Measurements from ENCODE around the gene FN3K. TPM values are rescaled to one million over a fixed set of nuclear protein-coding genes. Genes with fewer than 3 reads are reported as not detected.
"Not testable (repeated sequence)": the region's sequence is repeated elsewhere in the genome, so short reads cannot be mapped to it uniquely, and the experiment has no call there.

Gene FN3K
- total RNA-seq, 1 donor from 2014 or later, result 5.9 TPM

DNA sequence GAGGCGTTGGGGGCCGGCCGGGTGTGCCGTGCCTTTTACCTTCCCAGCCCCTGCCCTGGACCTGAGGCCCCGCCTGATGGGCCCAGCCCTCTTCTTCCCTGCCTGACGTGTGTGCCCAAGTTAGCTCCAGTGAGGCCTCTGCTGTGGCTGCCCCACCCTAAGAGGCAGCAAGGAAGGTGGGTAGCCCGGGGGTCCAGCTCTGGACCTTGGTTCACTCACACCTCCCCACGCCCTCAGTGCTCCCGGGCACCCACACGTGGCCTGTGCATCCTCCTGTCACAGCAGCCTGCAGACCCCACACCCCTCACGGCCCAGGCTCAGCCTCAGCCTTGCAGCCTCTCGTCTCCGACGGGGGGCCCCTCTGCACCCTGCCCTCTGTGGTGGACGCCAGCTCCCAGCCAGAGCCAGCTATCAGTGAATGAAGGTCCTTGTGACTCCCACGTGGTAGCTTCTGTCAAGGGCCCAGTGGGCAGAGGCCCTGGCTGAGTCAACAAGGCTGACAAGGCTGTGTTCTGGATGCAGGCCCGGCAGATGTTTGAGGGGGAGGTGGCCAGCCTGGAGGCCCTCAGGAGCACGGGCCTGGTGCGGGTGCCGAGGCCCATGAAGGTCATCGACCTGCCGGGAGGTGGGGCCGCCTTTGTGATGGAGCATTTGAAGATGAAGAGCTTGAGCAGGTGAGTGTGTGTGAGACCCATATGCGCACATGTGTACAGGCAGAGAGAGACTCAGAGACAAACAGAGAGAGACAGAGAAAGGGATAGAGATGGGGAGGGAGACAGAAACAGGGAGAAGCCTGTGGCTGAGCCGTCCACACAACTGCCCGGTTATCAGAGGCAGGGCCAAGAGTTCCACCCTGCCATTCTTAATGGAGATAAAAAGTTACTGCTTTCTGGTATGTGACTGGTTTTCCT lies 2.8 kb downstream of the FN3K start:
- Histone ChIP-seq H3K9me3 (no peaks in the 10 kb centered on the region), H3K27ac (peak overlapping the region; percentile 56), H3K36me3 (peaks cover 0 to 34% of the 10 kb centered on the region in 2 donors), H3K27me3 (no peaks in the 10 kb centered on the region), H3K4me1 (peaks cover 30% of the 10 kb centered on the region), H3K4me3 (no peak overlapping the region)
- TF ChIP-seq POLR2A (IDR thresholded peaks at IDR 0.05) (no peak), POLR2AphosphoS5 (IDR thresholded peaks at IDR 0.05; ENCODE audit: insufficient read depth in 1 of 2, low read depth in 1 of 2) (no peak)
- TF ChIP-seq, protein P1, sequence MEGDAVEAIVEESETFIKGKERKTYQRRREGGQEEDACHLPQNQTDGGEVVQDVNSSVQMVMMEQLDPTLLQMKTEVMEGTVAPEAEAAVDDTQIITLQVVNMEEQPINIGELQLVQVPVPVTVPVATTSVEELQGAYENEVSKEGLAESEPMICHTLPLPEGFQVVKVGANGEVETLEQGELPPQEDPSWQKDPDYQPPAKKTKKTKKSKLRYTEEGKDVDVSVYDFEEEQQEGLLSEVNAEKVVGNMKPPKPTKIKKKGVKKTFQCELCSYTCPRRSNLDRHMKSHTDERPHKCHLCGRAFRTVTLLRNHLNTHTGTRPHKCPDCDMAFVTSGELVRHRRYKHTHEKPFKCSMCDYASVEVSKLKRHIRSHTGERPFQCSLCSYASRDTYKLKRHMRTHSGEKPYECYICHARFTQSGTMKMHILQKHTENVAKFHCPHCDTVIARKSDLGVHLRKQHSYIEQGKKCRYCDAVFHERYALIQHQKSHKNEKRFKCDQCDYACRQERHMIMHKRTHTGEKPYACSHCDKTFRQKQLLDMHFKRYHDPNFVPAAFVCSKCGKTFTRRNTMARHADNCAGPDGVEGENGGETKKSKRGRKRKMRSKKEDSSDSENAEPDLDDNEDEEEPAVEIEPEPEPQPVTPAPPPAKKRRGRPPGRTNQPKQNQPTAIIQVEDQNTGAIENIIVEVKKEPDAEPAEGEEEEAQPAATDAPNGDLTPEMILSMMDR (IDR thresholded peaks at IDR 0.05), result no peak
- intact Hi-C loops (cut with DNase I), result no loop called here
- no peak for DNase-seq (ENCODE audit: extremely low spot score in 2 of 2)

DNA sequence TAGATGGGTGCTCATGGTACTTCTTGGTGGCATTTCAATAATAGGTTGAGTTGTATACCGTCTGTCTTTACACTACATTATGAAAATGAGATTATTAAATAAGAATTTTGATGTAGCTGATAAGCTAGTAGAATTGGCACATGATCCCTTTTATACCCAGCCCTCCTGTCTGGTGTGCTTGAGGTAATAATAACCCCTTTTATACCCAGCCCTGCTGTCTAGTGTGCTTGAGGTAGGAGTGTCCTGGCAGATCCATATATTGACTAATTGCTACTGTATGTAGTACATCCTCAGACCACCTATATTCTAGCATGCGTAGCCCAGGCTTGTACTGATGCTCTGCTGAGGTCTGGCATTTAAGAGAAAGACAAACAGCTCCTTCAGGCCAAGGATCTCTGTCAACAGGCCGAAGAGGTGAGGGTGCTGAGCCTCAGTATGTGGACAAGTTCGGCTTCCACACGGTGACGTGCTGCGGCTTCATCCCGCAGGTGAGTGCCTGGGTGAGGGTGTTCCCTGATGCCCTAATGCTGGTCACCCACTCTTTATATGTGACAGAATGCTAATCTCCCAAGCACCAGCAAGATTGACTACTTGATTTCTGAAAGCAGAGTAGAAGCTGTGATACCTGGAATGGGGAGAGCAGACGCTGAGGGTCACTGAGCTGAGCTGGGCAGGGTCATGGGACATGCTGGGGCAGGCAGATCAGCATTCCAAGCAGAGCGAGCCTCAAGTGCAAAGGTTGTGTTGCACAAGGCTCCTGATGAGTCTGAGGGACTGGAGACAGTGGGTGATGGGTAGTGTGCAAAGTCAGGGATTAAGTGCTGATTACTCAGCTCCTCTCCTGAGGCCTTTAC lies 5.7 kb downstream of the FN3K start:
- H3K27ac ChIP-seq, result no peak overlapping the region
- TF ChIP-seq, protein P1 (IDR thresholded peaks at IDR 0.05), result no peak
- TF ChIP-seq POLR2AphosphoS5 (IDR thresholded peaks at IDR 0.05; ENCODE audit: insufficient read depth in 1 of 2, low read depth in 1 of 2) (no peak), POLR2A (IDR thresholded peaks at IDR 0.05) (no peak)
- no peaks in the 10 kb centered on the region for H3K27me3 ChIP-seq
- no peak overlapping the region for H3K4me3 ChIP-seq
- H3K4me1 ChIP-seq, result peaks cover 15% of the 10 kb centered on the region
- peaks cover 0 to 34% of the 10 kb centered on the region in 2 donors for H3K36me3 ChIP-seq
- DNase-seq (ENCODE audit: extremely low spot score in 2 of 2), result no peak
- no peaks in the 10 kb centered on the region for H3K9me3 ChIP-seq
- intact Hi-C loops (cut with DNase I), result loop anchor here (5.0 kb wide), 1 partner anchor 89 kb away; no protein-coding TSS in a partner anchor

DNA sequence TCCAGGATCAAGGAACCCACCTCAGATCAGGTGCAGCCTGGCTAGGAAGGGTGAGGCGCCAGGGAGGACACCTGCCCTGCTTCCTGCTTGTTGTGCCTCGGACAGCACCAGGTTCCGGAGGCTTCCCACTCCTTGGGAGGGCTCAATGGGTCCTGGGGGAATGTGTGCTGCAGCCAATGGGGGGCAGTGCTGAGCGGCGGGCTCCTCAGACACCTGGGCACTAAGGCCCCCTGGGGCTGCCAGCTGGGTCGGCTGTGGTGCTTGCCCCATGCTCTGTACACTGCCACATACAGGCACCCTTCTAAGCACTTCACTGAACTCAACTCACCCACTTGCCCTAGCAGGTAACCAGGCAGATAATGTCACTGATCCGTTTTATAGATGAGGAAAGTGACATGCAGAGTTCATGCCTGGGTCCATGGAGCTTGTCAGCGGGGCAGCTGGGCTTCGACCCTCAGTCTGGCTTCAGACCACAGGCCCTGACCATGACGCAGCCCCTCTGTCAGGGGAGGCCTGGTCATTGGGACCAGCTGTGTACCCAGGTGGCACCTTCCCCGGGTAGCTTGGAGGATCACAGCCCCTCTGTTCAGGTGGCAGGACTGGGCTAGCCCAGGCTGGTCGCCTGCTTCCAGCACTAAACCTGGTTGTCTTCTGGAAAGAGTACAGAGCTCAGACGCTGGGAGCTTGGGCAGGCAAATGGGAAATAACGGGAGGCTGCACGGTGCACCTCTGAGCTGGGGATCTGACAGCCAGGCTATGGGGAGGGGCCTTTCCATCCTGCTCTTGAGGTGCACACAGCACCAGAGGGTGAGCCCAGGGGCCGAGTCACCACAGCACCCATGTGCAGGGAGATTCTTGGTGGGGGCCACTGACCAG lies 8.2 kb downstream of the FN3K start:
- H3K4me1 ChIP-seq, result no peaks in the 10 kb centered on the region
- peaks cover 0 to 34% of the 10 kb centered on the region in 2 donors for H3K36me3 ChIP-seq
- H3K27me3 ChIP-seq, result no peaks in the 10 kb centered on the region
- H3K9me3 ChIP-seq, result no peaks in the 10 kb centered on the region
- H3K27ac ChIP-seq, result no peak overlapping the region
- no peak overlapping the region for H3K4me3 ChIP-seq
- intact Hi-C loops (cut with DNase I), result loop anchor here (5.0 kb wide), 1 partner anchor 91 kb away; no protein-coding TSS in a partner anchor
- no peak for DNase-seq (ENCODE audit: extremely low spot score in 2 of 2)
- TF ChIP-seq, protein P1 (IDR thresholded peaks at IDR 0.05), result no peak
- no peak for TF ChIP-seq POLR2A (IDR thresholded peaks at IDR 0.05)

DNA sequence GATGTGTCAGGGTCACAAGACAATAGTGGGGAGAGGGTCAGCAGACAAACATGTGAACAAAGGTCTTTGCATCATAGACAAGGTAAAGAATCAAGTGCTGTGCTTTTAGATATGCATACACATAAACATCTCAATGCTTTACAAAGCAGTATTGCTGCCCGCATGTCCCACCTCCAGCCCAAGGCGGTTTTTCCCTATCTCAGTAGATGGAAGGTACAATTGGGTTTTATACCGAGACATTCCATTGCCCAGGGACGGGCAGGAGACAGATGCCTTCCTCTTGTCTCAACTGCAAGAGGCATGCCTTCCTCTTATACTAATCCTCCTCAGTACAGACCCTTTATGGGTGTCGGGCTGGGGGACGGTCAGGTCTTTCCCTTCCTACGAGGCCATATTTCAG lies 9.3 kb downstream of the FN3K start:
- H3K4me1 ChIP-seq; H3K9me3 ChIP-seq; H3K4me3 ChIP-seq; DNase-seq (ENCODE audit: extremely low spot score in 2 of 2); H3K27ac ChIP-seq; H3K27me3 ChIP-seq: not testable (repeated sequence)
- intact Hi-C loops (cut with DNase I), result loop anchor here (5.0 kb wide), 1 partner anchor 92 kb away; no protein-coding TSS in a partner anchor
- H3K36me3 ChIP-seq, result peaks cover 0 to 33% of the 10 kb centered on the region in 2 donors

DNA sequence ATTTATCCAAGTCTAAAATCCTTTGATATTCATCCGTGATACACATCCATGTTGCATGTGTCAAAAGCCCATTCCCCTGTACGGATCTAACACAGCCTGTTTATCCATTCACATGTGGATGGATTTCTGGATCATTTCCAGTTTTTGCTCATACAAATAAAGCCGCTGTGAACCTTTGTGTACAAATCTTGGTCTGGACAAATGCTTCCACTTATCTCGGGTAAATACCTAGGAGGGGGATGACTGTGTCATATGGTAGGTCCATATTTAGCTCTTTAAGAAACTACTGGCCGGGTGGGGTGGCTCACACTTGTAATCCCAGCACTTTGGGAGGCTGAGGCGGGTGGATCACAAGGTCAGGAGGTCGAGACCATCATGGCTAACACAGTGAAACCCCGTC lies 10.1 kb downstream of the FN3K start:
- H3K4me3 ChIP-seq, result no peak overlapping the region
- H3K27me3 ChIP-seq, result no peaks in the 10 kb centered on the region
- H3K9me3 ChIP-seq, result no peaks in the 10 kb centered on the region
- no peaks in the 10 kb centered on the region for H3K4me1 ChIP-seq
- no peak overlapping the region for H3K27ac ChIP-seq
- intact Hi-C loops (cut with DNase I), result no loop called here
- TF ChIP-seq POLR2A (IDR thresholded peaks at IDR 0.05) (no peak), POLR2AphosphoS5 (IDR thresholded peaks at IDR 0.05; ENCODE audit: insufficient read depth in 1 of 2, low read depth in 1 of 2) (no peak)
- TF ChIP-seq, protein P1 (IDR thresholded peaks at IDR 0.05), result no peak
- no peak for DNase-seq (ENCODE audit: extremely low spot score in 2 of 2)
- peaks cover 0 to 25% of the 10 kb centered on the region in 2 donors for H3K36me3 ChIP-seq

All from vagina (tissue), 2 donors.